ELR (cell line): ENCODE data around the gene RAB7A.

Source experiments
- DNase-seq: peaks from one replicate; pipeline ENCODE4 v3.0.0-alpha.2; 2015; ENCODE audit warnings: low read depth

The RAB7A gene

DNA sequence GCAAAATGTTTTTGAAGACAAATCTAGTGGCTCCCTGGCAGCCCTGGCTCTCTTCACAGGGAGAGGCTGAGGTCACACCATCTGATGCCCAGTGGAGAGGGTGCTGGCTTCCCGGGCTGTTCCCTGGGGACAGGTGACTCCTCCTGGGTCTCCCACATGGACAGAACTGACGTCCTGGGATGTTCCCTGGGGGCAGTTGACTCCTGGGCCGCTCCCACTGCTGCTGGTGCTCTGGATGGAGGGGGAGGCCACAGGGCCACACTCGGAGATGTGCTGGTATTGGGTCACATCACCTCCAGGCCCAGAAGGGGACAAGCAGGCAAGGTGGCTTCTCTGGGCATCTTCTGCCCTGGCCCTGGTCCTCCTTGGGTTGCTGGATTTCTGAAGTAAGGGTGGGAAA, 125.6 kb downstream of the RAB7A start:
- DNase-seq: no peak

DNA sequence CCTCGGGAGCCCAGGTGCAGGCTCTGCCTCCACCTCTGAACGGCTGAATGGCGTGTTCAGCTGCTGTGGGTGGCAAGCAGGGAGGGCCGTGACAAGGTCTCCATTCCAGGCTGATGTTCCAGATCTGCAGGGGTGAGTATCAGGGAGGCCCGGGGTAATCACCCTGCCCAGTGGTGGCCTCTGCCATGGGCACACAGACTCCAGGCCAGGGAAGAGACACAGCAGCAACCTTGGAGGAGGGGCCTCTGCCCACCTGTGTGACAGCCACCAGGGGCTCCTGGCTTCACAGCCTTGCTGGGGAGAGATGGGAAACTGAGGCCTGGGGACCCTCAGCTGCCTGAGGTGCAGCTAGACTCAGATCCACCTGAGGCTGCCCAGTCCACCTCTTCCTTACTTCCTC, 127.8 kb downstream of the RAB7A start:
- no peak for DNase-seq

DNA sequence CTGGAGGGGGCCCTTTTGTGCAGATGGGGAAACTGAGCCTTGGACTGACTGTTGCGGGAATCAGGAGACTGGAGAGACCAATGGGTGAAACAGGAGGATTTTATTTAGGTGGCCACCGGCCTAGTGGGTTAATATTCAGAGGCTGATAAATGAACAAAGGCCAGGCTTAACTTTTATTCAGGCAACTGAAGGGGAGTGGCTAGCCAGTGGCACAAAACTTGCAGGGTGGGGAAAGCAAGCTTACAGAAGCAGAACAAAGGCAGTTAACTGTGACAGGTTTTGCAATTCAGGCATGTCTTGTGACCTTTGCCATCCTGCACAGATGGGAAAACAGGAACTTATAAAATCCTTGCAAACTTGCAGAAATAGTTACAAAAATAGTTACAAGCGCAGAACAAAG, 128.5 kb downstream of the RAB7A start:
- no peak for DNase-seq

DNA sequence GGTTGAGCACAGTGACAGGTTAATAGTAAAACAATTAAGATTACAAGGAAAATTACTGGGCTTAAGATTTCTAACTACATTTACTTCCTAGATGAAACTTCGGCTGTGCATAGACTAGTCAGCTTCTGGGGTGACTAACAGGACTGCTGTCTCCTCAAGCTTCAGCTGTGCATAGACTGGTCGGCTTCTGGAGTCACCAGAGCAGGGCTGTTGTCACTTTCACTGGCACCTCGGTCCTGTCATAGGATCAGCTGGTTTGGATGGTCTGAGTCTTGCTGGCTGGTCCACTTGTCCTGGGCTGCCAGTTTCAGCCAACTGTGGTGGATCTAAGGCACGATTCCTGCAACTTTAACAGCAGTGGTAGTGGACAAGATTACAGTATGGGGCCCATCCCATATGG, 129.6 kb downstream of the RAB7A start:
- no peak for DNase-seq

DNA sequence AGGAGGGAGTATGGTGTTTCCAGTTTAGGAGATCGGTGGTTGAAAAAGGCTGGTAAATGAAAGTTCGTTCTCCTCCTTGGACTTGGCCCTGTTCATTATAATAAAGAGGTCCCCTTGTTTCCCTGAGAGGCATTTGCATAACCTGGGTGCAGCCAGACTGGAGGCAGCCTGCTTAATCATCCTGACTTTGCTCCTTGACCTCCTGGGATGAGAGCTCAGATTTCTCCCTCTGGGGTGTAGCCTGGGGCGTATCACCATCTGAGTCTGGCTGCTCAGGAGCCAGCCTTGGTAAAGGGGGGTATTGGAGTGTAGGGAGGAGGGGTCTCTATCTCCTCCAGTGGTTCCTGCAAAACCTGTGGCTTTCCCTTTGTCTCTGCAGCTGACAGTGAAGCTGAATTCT, 132.2 kb downstream of the RAB7A start:
- DNase-seq: peak; percentile 37

DNA sequence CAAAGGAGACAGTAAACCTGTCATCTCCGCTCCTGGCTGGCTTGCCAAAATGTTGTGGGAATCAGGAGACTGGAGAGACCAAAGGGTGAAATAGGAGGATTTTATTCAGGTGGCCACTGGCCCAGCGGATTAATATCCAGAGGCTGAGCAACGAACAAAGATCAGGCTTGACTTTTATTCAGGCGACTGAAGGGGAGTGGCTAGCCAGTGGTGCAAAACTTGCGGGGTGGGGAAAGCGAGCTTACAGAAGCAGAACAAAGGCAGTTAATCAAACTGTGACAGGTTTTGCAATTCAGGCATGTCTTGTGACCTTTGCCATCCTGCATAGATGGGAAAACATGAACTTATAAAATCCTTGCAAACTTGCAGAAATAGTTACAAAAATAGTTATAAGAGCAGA, 133.6 kb downstream of the RAB7A start:
- DNase-seq: no peak

DNA sequence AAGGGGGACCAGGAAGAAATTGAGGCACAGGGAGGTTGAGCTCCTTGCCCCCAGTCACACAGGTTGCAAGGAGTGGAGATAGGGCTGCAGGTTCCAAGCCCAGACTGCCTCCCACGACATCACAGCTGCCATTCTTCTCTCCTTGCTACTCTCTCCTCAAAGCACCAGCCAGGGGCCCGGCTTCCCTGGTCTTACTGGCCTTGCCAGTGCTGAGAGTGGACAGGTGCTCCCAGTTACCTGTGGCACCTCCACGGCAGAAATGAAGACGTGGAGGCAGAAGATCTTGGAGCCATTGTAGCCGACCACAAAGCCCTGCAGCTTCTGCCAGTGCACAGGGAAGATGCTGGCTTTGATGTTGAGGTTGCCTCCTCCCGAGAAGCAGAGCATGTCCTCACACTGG, 135.5 kb downstream of the RAB7A start:
- no peak for DNase-seq

DNA sequence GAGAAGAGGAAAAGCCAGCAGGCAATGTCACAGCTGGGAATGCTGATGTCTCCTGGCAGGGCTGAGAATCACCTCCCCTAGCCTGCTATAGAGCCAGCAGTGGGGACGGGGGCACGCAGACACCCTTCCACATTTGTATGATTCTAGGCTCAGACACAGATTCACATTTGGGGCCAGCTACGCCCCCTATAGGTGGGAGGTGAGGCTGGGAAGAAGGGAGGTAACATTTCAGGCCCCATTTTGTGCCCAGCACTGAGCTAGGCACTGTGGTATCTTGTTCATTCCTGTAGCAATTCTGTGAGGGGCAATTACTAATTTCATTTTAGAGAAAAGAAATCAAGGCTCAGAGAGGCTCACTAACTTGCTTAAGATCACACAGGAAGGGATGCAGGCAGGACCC, 137.6 kb downstream of the RAB7A start:
- peak; percentile 15 for DNase-seq
